GM18861 (cell line): ENCODE data around the gene HSD17B2.
"Not testable (repeated sequence)": the region's sequence is repeated elsewhere in the genome, so short reads cannot be mapped to it uniquely, and the experiment has no call there.

Experiments
- ATAC-seq: cut with Tn5 transposase; IDR thresholded peaks from one replicate; pipeline ENCODE4 v1.9.1; 2021; ENCODE audit not compliant: unreplicated experiment

HSD17B2 gene

GRCh38 chr16:82118749-82119148 is 83.7 kb downstream of the HSD17B2 start:
- no peak for ATAC-seq

DNA sequence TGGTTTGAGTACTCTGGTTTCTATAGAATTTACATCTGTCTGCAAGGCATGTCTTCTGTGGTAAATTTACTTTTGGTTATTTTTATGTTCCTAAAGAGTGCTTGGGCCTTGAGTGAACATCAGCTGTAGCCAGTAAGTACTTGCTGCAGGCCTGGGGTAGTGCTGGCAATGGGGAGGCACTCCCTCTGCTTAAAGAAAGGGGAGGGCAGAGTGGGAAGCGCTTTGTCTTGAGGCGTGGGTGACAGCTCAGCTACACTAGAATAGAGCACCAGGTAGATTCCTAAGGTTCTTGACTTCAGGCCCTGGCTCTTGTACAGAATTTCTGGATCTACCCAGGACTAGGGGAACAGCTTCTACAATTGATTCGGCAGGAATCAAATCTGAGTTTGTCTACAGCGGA is 84.4 kb downstream of the HSD17B2 start:
- no peak for ATAC-seq

- ATAC-seq = no peak
Observed at GRCh38 chr16:82124651-82125050, 89.6 kb downstream of the HSD17B2 start.

- no peak for ATAC-seq
Observed at GRCh38 chr16:82129881-82130280, 94.8 kb downstream of the HSD17B2 start.

DNA sequence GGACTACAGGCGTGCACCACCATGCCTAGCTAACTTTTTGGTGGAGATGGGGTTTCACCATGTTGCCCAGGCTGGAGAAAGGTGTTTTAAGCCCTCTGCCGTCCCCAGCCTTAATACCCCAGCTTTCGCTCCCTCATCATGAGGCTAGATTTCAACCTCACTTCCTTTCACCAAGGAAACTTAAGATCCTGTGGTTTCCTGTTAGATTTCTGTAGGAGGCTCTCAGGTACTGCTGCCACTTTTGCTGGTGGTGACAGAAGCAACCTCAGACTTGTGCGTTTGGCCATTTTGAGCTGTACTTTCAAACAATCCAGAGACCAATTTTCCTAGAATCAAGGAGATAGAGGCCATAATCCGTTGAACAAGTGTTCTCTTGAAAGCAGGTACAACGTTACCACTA is 98.7 kb downstream of the HSD17B2 start:
- no peak for ATAC-seq

DNA sequence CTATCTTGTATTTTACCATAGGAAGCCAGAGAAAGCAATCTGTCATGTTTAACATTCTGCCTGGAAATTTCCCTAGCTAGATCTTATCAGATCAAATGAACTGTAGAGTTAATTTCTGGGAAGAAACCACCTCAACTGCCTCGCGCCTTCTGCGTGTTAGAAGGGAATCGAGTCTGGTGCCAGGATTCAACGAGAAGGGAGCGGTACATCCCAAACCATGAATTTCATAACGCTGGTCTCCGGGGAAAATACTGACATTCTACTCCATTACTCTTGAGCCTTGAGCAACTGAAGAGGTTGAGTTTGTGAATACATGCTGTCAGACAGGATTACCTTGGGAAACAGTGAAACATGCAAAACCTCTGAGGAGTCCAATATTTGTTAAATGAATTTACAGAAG is 99.8 kb downstream of the HSD17B2 start:
- ATAC-seq = no peak

DNA sequence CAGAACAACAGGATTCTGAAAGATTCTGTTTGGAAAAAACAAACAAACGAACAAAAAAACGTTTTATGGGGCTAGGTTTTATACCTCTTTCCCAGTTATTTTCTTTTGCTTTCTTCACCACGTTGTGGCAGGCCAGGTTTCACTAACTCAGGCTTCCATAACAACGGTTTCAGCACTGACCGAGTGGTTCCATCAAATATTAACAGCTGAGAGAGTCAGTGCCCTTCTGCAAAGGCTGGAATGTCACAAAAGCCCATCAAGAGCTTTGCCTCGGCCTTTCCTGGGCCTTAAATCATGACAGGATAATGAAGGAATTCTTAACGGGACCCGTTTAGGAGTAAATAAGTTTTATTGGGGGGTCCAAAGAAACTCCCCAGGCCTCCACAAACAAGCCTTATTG is 100.8 kb downstream of the HSD17B2 start:
- no peak for ATAC-seq

DNA sequence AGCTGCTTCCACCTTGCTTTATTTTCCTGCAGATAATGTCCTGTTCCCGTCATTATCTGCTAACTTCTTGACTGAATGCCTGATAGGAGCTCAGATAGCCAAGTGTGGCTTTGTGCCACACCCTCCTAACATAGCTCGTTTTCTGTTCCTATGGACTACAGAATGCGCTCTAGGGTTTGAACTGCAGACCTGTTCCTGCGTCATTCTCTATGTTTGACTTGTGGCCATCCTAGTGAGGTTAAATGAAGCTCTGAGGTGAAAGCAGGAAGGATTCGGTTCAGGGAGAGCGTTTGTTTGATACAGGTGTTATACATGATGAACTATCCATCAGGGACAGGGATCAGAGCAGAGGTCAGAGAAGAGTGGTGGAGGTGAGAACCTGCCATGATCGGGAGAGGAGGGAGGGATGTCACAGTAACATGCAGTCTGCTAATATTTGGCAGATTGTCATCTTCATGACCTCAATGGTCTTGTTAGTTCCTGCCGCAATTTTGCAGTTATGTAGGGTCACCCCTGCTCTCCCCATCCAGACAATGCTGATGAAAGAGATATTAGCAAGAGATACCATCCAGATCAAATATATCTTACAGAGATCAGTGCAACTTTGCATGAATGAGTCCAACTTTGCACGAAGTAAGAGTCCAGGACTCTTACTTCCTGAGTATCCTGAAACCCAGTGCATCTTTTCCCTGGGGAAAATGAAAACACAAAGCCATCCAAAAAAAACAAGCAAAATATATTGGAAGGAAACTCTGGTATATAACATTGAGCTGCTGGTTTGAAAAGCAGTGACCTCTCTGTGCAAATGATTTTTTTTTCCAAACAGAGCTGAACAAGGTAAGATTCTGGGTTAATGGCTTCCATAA is 102.1 kb downstream of the HSD17B2 start:
- no peak for ATAC-seq

- ATAC-seq = no peak
Observed at GRCh38 chr16:82137822-82138167, 102.7 kb downstream of the HSD17B2 start.

- ATAC-seq = no peak
Observed at GRCh38 chr16:82138478-82139285, 103.6 kb downstream of the HSD17B2 start.

DNA sequence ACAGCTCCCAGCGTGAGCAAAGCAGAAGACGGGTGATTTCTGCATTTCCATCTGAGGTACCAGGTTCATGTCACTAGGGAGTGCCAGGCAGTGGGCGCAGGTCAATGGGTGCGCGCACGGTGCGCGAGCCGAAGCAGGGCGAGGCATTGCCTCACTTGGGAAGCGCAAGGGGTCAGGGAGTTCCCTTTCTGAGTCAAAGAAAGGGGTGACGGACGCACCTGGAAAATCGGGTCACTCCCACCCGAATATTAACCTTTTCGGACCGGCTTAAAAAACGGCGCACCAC is 104.2 kb downstream of the HSD17B2 start:
- ATAC-seq = not testable (repeated sequence)

DNA sequence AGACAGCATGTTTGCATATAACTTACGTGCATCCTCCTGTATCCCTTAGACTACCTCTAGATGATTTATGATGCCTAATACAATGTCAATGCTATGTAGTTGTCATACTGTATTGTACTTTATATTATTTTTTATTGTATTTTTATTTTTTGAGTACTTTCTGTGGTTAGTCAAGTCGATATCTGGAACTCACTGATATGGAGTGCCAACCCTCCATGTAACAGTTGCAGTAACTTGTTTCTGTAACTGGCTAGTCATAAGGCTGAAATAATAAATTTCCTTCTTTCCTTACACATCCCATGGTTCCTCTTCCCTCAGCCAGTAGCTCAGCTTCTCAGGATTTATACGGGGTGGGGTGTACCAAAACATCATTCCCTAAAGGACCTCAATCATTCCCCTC is 111.5 kb downstream of the HSD17B2 start:
- no peak for ATAC-seq

- ATAC-seq = no peak
Observed at GRCh38 chr16:82146957-82147356, 111.9 kb downstream of the HSD17B2 start.

GRCh38 chr16:82147546-82147945 is 112.5 kb downstream of the HSD17B2 start:
- no peak for ATAC-seq
